A549 (cell line): ENCODE measurements around the gene LMNB1.

Source experiments
- CBX8 ChIP-seq: fragments of 200-600 bp; sonication (generic); IDR thresholded peaks from 2 replicates; pipeline ENCODE4 v1.6.1; 2016
- CHD2 ChIP-seq: fragments of 150-350 bp; IDR thresholded peaks from 2 replicates; pipeline ENCODE4 v1.6.1; 2014; ENCODE audit warnings: low read length; ENCODE audit not compliant: partially characterized antibody
- CTCF ChIP-seq: fragments of >200 bp; sonication (Bioruptor Twin); formaldehyde crosslinking; IDR thresholded peaks from 3 replicates; pipeline ENCODE4 v1.5.1; 2016
- EP300 ChIP-seq, 2 experiments: fragments of >200 bp; sonication (Bioruptor Twin); formaldehyde crosslinking; IDR thresholded peaks; 2 replicates in 1 of 2; 3 replicates in 1 of 2; pipeline ENCODE4 v1.6.1; 2016 to 2017
- JUN ChIP-seq, 2 experiments: fragments of >200 bp; sonication (Bioruptor Twin); formaldehyde crosslinking; IDR thresholded peaks; 2 replicates in 1 of 2; 3 replicates in 1 of 2; pipeline ENCODE4 v1.6.1; 2016 to 2017
- KDM1A ChIP-seq: fragments of 200-600 bp; sonication (generic); IDR thresholded peaks from 2 replicates; pipeline ENCODE4 v1.6.1; 2016; ENCODE audit warnings: low read depth, mild to moderate bottlenecking
- MAX ChIP-seq: IDR thresholded peaks from 2 replicates; pipeline ENCODE4 v1.6.1; 2012
- POLR2A ChIP-seq: IDR thresholded peaks from 2 replicates; pipeline ENCODE4 v1.6.1; 2012; ENCODE audit warnings: mild to moderate bottlenecking, low read length
- RAD21 ChIP-seq, 2 experiments: fragments of >200 bp in 1 of 2; sonication (Bioruptor Twin) in 1 of 2; formaldehyde crosslinking in 1 of 2; IDR thresholded peaks in 1 of 2; conservative IDR thresholded peaks in 1 of 2; 2 replicates in 1 of 2; 3 replicates in 1 of 2; pipeline ENCODE4 v1.6.1; 2012 to 2018; ENCODE audit warnings: inconsistent platforms in 1 of 2
- RFX5 ChIP-seq: fragments of 450-650 bp; IDR thresholded peaks from 2 replicates; pipeline ENCODE4 v1.7.1; 2014; ENCODE audit warnings: antibody characterized with exemption, mild to moderate bottlenecking, moderate library complexity
- SMC3 ChIP-seq: fragments of >200 bp; sonication (Bioruptor Twin); formaldehyde crosslinking; IDR thresholded peaks from 3 replicates; pipeline ENCODE4 v1.6.1; 2018; ENCODE audit warnings: inconsistent platforms

- TF ChIP-seq EP300 (IDR thresholded peaks at IDR 0.05): no peak
- no peak for TF ChIP-seq JUN (IDR thresholded peaks at IDR 0.05)
- no peak for TF ChIP-seq SMC3
- no peak for TF ChIP-seq CTCF
- TF ChIP-seq RAD21 (conservative IDR thresholded peaks at IDR 0.05 in 1 of 2, IDR thresholded peaks at IDR 0.05 in 1 of 2): no peak
- TF ChIP-seq KDM1A: no peak
- TF ChIP-seq CBX8: no peak
- no peak for TF ChIP-seq POLR2A
- TF ChIP-seq CHD2: no peak
- TF ChIP-seq MAX: no peak
- TF ChIP-seq RFX5: no peak
Measured at GRCh38 chr5:126810596-126811380, 33.9 kb downstream of the LMNB1 start.
